Measurements from ENCODE around the gene ECM2.

- TF ChIP-seq CTCF (IDR thresholded peaks at IDR 0.05): no peak
- TF ChIP-seq EP300 (IDR thresholded peaks at IDR 0.05): no peak
These were observed 68.3 kb downstream of the ECM2 start for GRCh38 chr9:92467511-92467910.

Data from sigmoid colon (tissue), 4 donors.